Cardiac septum (tissue), 1 donor: Measurements from ENCODE around the gene TMEM131L. TPM values are rescaled to one million over a fixed set of nuclear protein-coding genes. Genes with fewer than 3 reads are reported as not detected.
"Not testable (repeated sequence)": the region's sequence is repeated elsewhere in the genome, so short reads cannot be mapped to it uniquely, and the experiment has no call there.

Experiments used
- DNase-seq: peaks from one replicate; pipeline ENCODE4 v3.0.0-alpha.2; 2020; ENCODE audit warnings: low spot score
- intact Hi-C: fragments of 100-400 bp; cut with DNase I; formaldehyde crosslinking; loops from one replicate; pipeline ENCODE4 v1.14.0; 2022
- total RNA-seq: library from RNA; stranded (reverse); fragmentation: NEBNext Ultra II Directional; extraction: Animal tissue kit (Norgen Biotek cat#: 25700); gene quantifications from one replicate; pipeline ENCODE4 v1.2.1, GENCODE V29; 2021
- donor health status: DM: no; HTN: no; CAD: no.

TMEM131L gene
- total RNA-seq, 1 donor from 2014 or later: 21.2 TPM

DNA sequence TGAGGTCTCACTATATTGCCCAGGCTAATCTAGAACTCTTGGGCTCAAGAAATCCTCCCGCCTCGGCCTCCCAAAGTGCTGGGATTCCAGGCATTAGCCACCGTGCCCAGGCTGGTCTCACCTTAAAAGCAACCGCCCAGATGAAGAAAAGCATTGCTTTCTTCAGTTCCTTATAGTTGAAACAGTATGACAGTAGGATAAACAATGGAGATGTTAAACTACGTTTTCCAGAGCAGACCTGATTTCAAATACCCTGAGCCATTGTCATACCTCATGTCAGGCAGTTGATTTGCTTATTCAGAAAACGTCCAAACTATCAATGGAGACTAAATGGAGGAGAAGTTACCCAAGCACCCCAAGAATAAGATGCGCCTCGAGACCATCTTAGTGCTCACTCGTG is 26.3 kb upstream of the TMEM131L start:
- intact Hi-C loops: loop anchor here (10.0 kb wide), 1 partner anchor 315 kb away; no protein-coding TSS in a partner anchor
- no peak for DNase-seq

DNA sequence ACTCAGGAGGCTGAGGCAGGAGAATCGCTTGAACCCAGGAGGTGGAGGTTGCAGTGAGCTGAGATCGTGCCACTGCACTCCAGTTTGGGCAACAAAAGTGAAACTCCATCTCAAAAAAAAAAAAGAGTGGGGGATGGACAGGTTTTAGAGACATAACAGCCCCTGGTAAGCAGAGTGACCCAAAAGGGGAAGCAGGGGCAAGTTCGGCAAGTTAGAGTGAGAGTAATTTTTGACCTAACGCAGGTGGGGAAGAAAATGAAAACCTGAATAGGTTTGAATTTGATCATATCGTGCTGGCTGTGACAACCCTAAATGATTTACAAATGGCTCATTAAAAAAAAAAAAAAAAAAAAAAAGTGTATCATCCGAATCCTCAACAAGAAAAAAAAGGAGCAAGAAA is 25.7 kb upstream of the TMEM131L start:
- intact Hi-C loops: no loop called here

DNA sequence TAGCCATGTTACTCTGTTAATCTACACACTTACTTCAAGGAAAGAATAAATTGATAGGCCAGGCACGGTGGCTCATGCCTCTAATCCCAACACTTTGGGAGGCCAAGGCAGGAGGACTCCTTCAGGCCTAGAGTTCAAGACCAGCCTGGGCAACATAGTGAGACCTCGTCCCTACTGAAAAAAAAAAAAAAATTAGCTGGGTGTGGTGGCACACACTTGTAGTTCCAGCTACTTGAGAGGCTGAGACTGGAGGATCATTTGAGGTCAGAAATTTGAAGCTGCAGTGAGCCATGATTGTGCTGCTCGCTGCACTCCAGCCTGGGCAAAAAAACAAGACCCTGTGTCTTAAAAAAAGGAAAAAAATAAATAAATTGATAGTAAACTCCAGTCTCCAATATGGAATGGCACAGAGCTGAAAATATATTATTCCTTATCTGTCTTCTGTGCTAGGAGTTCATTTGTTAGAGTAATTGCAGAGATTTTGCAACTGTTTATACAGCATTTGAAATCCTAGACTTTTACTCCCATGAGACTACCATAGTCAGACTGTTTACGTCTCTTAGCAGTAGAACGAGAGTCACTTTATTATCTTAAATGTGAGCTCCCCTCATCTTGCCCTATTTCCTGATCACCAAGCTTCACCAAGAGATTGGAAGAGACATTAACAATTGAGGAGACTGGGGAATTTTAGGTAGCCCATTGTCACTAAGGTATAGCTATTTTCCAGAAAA is 18.8 kb upstream of the TMEM131L start:
- no peak for DNase-seq
- intact Hi-C loops: no loop called here

More for the DNA sequence above, 25.7 kb upstream of the TMEM131L start:
- DNase-seq: no peak

DNA sequence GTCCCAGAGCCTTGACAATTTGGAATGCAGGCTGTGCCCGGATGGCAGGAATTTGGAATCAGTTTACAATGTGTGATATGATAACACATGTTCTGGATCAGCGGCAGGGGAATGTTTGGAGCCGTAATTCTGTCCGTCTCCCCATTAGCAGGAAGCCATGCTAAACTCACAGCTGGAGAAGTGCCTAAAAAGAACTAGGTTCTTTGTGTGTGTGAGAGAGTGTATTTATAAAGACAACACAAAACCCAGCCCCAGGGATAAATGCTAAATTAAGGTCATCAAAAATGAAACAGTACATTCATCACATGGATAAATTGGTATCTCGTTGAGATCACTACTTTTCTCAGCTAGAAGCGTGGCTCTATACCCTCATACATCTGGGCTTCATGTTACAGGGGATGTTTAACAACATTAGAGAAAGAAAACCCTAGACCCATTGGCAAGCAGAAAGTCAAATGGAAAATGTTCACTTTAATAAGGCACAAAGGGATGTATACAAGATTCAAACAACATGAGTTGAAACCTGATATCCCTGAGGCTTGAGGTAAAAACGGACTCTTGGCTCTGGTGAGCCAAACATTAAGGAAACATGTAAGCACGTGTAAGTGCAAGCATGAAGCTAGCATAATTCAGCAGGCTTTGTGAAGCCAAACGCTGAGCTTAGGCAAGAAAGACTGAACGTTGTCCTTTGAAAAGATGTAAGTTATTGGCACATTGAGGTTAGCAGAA is 18.0 kb upstream of the TMEM131L start:
- intact Hi-C loops: no loop called here
- no peak for DNase-seq

DNA sequence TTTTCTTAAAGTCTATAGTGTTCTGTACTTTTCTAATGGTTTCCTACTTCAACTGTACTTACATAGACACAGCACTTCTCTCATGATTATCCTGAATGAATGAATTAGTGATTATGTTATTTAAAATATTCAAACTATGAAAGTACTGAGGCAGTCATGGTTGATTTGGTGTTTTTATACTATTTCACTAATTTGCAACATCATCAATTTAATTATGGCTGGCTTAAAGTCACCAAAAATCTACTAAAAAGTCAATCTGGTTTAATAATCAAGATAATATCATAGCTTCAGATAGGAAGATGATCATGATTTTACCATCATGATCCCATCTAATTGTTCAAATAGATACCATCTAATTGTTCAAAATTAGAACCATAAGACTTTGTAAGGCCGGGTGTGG is 16.8 kb upstream of the TMEM131L start:
- intact Hi-C loops: no loop called here
- no peak for DNase-seq

DNA sequence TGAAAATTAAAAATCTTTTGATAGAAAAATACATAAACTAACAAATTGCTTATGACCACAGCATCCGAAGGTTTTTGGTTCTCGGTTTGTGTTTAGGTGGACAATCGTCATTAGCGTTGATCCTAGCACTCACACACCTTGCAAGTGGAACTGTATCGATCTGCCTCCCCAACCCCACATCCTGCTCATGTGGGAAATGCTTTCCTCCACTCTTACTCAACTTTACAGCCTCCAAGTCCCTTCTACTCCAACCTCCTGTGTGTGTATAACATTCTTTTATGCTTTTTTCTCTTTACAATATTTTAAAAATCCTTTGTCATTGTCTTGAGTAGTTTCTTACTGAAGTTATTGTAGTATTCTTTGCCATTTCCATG is 15.6 kb upstream of the TMEM131L start:
- no peak for DNase-seq
- intact Hi-C loops: no loop called here

DNA sequence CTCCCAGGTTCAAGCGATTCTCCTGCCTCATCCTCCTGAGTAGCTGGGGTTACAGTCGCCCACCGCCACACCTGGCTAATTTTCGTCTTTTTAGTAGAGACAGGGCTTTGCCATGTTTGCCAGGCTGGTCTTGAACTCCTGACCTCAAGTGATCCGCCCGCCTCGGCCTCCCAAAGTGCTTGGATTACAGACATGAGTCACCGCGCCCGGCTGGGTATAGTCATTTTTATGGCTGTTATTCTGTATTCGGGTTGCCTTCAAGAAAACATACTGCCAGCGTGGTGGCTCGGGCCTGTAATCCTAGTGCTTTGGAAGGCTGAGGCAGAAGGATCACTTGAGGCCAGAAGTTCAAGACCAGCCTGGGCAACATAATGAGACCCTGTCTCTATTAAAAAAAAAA is 15.0 kb upstream of the TMEM131L start:
- DNase-seq, intact Hi-C loops: not testable (repeated sequence)

DNA sequence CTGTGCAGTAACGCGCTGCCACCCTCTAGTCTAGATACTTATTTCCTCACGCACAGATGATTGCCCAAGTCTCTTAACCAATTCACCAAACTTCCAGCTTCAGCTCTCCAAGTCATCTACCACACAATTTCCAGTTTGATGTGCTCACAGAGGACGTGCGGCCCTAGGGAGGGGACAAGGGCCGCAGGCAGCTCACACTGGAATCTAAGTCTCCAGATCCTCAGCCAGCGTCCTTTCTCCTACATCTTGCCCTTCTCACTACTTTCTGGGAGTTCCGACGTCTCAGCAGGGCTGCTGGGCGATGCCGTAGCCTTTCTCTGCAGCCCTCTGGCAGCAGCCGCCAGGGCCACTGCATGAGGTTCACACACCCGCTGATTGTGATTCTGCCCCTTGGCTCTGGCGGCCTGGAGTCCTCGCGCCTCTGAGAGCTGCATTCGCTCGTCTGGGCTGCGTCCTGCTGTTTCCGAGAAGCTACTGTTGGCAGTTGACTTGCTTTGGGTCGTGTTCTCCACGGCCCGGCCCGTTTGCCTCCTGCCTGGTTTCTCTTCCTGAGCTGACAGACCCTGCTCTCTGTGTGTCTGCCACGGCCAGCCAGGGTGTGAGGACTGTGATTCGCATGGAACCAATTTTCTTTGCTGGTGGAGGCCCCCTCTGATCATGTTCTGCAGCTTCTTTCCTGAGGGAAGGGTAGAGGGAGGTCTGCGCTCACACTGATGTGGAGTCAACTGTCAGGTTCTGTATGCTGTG is 14.1 kb upstream of the TMEM131L start:
- no peak for DNase-seq
- intact Hi-C loops: no loop called here

DNA sequence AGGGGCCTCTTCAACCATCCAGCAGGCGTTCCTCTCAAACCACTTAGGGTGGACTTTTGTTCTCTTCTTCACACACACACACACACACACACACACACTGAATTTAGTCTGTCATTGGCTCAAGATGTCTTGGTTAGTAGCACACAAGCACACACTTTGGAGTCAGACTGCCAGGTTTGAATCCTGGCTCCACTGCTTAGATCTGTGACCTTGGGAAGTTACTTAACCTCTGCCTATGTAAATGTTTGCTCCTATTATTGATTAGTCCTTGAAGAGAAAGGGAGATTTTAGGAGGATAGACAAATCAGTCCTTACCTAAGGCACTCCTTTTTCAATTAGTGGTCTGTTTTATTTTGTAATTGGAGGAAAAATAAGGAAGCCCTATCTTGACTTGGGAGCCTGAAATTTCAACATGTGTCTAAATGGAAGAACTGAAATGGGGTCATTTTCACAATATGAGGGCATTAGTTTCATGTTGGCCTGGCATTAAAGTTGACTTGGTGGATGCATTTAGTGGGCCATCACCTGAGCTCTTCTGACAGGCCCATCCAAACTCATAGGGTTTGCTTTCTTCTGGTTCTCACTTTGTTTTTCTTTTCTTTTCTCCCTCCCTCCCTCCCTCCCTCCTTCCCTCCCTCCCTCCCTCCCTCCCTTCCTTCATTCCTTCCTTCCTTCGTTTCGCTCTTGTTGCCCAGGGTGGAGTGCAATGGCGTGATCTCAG is 13.3 kb upstream of the TMEM131L start:
- intact Hi-C loops: no loop called here

DNA sequence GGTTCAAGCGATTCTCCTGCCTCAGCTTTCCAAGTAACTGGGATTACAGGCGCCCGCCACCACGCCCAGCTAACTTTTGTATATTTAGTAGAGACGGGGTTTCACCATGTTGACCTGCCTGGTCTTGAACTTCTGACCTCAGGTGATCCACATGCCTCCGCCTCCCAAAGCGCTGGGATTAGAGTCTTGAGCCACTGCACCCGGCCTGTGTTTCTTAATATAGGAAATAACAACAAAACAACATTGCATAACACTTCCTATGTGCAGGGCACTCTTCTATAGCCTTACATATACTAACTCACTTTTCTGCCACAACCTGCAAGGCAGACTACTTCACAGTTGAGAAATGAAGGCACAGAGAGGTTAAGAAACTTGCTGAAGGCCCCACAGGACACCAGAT is 12.8 kb upstream of the TMEM131L start:
- intact Hi-C loops: no loop called here
- DNase-seq: no peak

More for the DNA sequence above, 13.3 kb upstream of the TMEM131L start:
- DNase-seq: no peak

DNA sequence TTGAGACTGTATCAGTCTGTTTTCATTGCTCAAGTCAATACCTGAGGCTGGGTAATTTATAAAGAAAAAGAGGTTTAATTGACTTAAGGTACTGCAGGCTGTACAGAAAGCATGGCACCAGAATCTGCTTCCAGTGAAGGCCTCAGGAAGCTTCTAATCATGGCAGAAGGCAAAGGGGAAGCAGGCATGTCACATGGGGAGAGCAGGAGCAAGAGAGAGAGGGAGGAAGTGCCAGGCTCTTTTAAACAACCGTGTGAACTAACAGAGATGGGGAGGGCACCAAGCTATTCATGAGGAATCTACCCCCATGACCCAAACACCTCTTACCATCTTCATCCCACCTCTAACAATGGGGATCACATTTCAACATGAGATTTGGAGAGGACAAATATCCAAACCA is 7.2 kb upstream of the TMEM131L start:
- no peak for DNase-seq
- intact Hi-C loops: no loop called here

DNA sequence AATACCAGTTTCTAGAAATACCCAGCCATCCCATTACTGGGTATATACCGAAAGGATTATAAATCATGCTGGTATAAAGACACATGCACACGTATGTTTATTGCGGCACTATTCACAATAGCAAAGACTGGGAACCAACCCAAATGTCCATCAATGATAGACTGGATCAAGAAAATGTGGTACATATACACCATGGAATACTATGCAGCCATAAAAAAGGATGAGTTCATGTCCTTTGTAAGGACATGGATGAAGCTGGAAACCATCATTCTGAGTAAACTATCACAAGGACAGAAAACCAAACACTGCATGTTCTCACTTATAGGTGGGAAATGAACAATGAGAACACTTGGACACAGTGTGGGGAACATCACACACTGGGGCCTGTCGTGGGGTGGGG is 4.6 kb upstream of the TMEM131L start:
- not testable (repeated sequence) for DNase-seq
- intact Hi-C loops: loop anchor here (10.0 kb wide), 1 partner anchor 237 kb away; no protein-coding TSS in a partner anchor

DNA sequence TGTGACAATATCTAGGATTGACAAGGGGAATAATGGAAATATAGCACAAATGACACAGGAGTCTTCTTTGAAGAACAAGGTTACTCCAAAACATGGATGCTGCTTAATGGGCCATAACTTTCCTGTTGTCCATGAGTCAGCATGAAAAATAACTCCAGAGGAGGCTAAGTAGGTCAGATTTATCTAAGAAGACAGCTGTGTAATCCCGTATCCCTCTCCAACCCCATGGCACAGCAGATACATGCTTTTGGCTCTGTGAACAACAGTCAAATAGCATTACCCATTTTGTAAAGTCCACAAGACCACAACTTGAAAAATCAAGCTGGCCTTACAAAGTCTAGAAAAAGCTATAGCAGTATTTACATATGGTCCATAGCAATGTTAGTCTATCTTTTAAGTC is 2.1 kb upstream of the TMEM131L start:
- no peak for DNase-seq
- intact Hi-C loops: loop anchor here (10.0 kb wide), 1 partner anchor 239 kb away; no protein-coding TSS in a partner anchor

DNA sequence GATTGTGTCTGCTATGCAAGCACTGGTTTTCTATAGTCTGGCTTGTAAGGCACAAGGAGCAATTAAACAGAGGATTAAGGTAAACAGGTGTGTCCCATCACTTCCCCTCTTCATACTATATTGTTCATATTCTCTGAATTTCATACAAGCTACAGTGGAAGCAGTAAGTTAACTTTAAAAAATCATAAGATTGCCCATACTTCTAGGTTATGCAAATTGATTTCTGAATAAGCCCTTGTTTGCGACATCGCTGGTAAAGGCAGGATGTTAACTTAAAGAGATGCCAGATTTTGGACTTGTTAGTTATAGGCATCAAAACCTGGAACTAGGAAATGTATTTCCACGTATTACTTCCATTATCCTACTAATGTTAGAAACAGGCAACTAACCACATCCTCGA is 1.0 kb upstream of the TMEM131L start:
- DNase-seq: no peak
- intact Hi-C loops: loop anchor here (5.0 to 10.0 kb wide), 4 partner anchors 33 to 240 kb away; no protein-coding TSS in a partner anchor

DNA sequence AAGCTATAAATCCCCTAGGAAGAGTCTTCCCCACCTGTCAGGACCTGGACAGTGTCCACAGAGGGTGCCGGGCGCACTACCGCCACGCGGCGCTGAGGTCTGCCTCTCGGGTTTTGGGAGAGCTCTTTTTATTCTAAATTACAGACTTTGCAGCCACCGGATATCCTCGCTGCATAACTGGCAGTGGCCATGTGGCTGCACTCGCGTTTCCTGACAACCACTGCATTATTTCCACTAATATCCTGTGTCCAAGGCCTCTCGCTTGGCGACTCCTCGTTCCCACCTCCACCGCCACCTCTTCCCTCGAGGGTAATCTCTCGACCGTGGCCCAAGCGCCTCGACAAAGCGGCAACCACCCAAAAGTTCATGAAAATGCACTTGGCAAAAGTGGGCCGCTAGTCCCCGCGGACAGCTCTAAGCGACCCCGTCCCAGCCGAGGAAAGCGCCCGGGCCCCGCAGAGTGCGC is 512 bp upstream of the TMEM131L start:
- intact Hi-C loops: loop anchor here (1.0 to 10.0 kb wide), 7 partner anchors 21 to 241 kb away; partner anchors contain the start of gene MND1
- no peak for DNase-seq

DNA sequence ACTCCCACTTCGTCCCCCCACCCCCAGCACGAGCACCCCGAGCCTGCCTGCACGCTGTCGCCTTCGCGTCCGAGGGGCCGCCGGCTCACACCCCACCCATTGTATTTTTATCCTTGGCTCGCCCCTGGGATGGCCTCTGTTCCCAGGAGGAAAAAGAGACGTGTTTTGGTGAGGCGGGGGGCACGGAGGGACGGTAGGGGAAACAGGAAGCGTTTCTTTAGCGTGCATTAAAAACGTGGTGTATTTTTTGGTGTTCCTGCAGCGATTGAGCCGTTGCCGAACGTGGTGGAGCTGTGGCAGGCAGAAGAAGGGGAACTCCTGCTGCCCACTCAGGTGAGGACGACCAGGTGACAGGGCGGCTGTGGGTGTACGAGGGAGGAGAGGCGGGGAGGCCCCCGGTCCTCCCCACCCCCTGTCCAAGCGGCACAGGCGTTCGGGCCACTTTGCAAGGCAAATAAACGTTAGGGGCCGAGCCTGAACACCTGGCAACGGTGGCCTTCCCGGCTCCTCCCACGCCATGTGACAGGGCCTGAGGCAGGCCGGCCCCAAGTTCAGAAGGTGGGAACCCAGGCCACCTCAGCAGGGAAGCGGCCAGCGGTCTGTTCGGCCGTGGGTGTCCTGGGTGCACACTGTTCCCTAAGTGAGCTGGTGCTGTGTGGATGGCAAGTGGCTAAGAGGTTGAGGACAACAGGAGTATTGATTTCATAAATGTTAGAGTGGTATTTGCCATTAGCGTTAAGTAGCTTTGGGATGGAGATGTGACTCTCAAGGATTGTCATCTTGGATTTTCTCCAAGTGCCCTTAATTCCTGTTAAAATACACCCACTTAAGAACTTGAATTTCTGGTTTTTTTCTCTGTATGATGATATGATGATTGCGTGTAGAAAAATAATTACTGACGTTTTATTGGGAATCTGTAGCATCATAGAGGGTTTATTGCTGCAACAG is 1.1 kb downstream of the TMEM131L start:
- peak; percentile 84 for DNase-seq
- intact Hi-C loops: loop anchor here (1.0 to 10.0 kb wide), 7 partner anchors 20 to 242 kb away; partner anchors contain the start of gene MND1

DNA sequence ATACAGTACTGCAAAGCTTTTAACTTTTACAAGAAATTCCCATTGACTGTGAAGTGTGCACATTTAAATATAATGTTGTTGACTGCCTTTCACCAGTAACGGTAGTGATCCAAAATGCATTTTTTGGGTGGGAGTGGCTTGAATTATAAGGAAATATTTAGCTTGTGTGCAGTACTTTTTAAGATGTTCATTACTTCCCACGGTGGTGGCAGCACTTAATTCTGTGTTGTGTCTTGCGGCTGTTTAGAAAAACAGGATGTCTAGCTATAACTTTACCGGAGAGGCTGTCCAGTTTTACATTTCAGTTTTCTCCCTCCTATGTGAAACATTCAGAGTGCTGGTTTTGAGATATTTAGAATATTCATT is 1.7 kb downstream of the TMEM131L start:
- DNase-seq: no peak
- intact Hi-C loops: loop anchor here (2.0 to 10.0 kb wide), 6 partner anchors 19 to 243 kb away; partner anchors contain the start of gene MND1

DNA sequence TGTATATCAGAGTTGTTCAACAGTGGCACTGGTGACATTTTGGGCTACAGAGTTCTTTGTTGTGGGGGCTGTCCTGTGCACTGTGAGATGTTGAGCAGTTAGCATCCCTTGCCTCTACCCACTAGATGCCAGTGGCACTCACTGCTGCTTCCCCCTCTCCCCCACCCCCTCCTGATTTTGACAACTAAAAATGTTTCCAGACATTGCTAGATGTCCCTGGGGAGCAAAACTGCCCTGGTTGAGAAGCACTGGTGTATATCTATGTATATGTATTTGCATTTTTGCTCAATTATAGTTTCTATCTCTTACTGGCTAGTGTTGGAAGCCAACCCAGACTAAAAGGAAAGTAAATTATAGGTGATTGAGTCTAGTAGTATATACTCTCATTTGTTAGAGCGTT is 2.4 kb downstream of the TMEM131L start:
- DNase-seq: no peak
- intact Hi-C loops: loop anchor here (5.0 to 10.0 kb wide), 4 partner anchors 36 to 244 kb away; no protein-coding TSS in a partner anchor
